ENCODE results near the gene CDC5L.
"Not testable (repeated sequence)": the region's sequence is repeated elsewhere in the genome, so short reads cannot be mapped to it uniquely, and the experiment has no call there.

Gene CDC5L

GRCh38 chr6:44422531-44422930 is 35.0 kb downstream of the CDC5L start:
- DNase-seq = no peak

GRCh38 chr6:44423306-44423705 is 35.8 kb downstream of the CDC5L start:
- DNase-seq = no peak

GRCh38 chr6:44425951-44426350 is 38.4 kb downstream of the CDC5L start:
- no peak for DNase-seq

GRCh38 chr6:44428682-44429081 is 41.2 kb downstream of the CDC5L start:
- no peak for DNase-seq

- DNase-seq = no peak
Observed at GRCh38 chr6:44430326-44430725, 42.8 kb downstream of the CDC5L start.

- DNase-seq = no peak
Observed at GRCh38 chr6:44431118-44431725, 43.7 kb downstream of the CDC5L start.

GRCh38 chr6:44432227-44432626 is 44.7 kb downstream of the CDC5L start:
- DNase-seq = no peak

GRCh38 chr6:44432726-44433125 is 45.2 kb downstream of the CDC5L start:
- DNase-seq = no peak

- no peak for DNase-seq
Observed at GRCh38 chr6:44435500-44435899, 48.0 kb downstream of the CDC5L start.

- DNase-seq = no peak
Observed at GRCh38 chr6:44438827-44439226, 51.3 kb downstream of the CDC5L start.

GRCh38 chr6:44439270-44440045 is 52.0 kb downstream of the CDC5L start:
- DNase-seq = no peak

- no peak for DNase-seq
Observed at GRCh38 chr6:44441091-44441855, 53.8 kb downstream of the CDC5L start.

GRCh38 chr6:44442236-44442635 is 54.7 kb downstream of the CDC5L start:
- DNase-seq = no peak

- no peak for DNase-seq
Observed at GRCh38 chr6:44442833-44443444, 55.4 kb downstream of the CDC5L start.

GRCh38 chr6:44444853-44445252 is 57.3 kb downstream of the CDC5L start:
- no peak for DNase-seq

GRCh38 chr6:44446626-44447300 is 59.3 kb downstream of the CDC5L start:
- no peak for DNase-seq

- DNase-seq = not testable (repeated sequence)
Observed at GRCh38 chr6:44449181-44449580, 61.7 kb downstream of the CDC5L start.

- no peak for DNase-seq
Observed at GRCh38 chr6:44451803-44452695, 64.5 kb downstream of the CDC5L start.

- peak; percentile 82 for DNase-seq
Observed at GRCh38 chr6:44452725-44453124, 65.2 kb downstream of the CDC5L start.

- DNase-seq = no peak
Observed at GRCh38 chr6:44453146-44453545, 65.6 kb downstream of the CDC5L start.

- DNase-seq = no peak
Observed at GRCh38 chr6:44454198-44454597, 66.7 kb downstream of the CDC5L start.

All from islet precursor cell (in vitro differentiated cells).